ENCODE measurements around the gene SEMA4A.

- TF ChIP-seq CTCF (IDR thresholded peaks at IDR 0.05) (no peak), POLR2A (IDR thresholded peaks at IDR 0.05) (no peak)
These were observed 2.5 kb downstream of the SEMA4A start for GRCh38 chr1:156155756-156156510.

Data from body of pancreas (tissue), 4 donors.